Measurements from ENCODE around the gene RCAN1. TPM values are rescaled to one million over a fixed set of nuclear protein-coding genes. Genes with fewer than 3 reads are reported as not detected.
"Not testable (repeated sequence)": the region's sequence is repeated elsewhere in the genome, so short reads cannot be mapped to it uniquely, and the experiment has no call there.

Gene RCAN1
- total RNA-seq, 1 donor from 2014 or later, result 13.0 TPM

- DNase-seq (ENCODE audit: low read depth, low spot score), result no peak
- Mint-ChIP-seq H3K9me3 (peaks cover 7% of the 10 kb centered on the region), H3K4me1 (peaks cover 37% of the 10 kb centered on the region), H3K27me3 (ENCODE audit: low read depth) (no peaks in the 10 kb centered on the region), H3K36me3 (ENCODE audit: low read depth) (peaks cover 11% of the 10 kb centered on the region), H3K27ac (ENCODE audit: unreplicated experiment) (peak overlapping the region; percentile 50), H3K4me3 (no peak overlapping the region)
- no peak for TF ChIP-seq CTCF (conservative IDR thresholded peaks at IDR 0.05)
Observed at GRCh38 chr21:34557261-34557660, 57.7 kb downstream of the RCAN1 start.

- H3K27me3 Mint-ChIP-seq (ENCODE audit: low read depth), result not testable (repeated sequence)
Observed at GRCh38 chr21:34554670-34555069, 60.2 kb downstream of the RCAN1 start.

GRCh38 chr21:34554227-34554626 is 60.7 kb downstream of the RCAN1 start:
- no peak overlapping the region for H3K4me3 Mint-ChIP-seq
- TF ChIP-seq CTCF (conservative IDR thresholded peaks at IDR 0.05), result no peak
- no peaks in the 10 kb centered on the region for H3K27me3 Mint-ChIP-seq (ENCODE audit: low read depth)
- H3K4me1 Mint-ChIP-seq, result peaks cover 18% of the 10 kb centered on the region
- peaks cover 7% of the 10 kb centered on the region for H3K9me3 Mint-ChIP-seq
- peaks cover 11% of the 10 kb centered on the region for H3K36me3 Mint-ChIP-seq (ENCODE audit: low read depth)
- no peak for DNase-seq (ENCODE audit: low read depth, low spot score)
- H3K27ac Mint-ChIP-seq (ENCODE audit: unreplicated experiment), result no peak overlapping the region

More at GRCh38 chr21:34554670-34555069, 60.2 kb downstream of the RCAN1 start:
- peaks cover 11% of the 10 kb centered on the region for H3K36me3 Mint-ChIP-seq (ENCODE audit: low read depth)
- not testable (repeated sequence) for H3K9me3 Mint-ChIP-seq; DNase-seq (ENCODE audit: low read depth, low spot score); H3K4me3 Mint-ChIP-seq
- H3K27ac Mint-ChIP-seq (ENCODE audit: unreplicated experiment), result peak overlapping the region; percentile 21
- H3K4me1 Mint-ChIP-seq, result peaks cover 23% of the 10 kb centered on the region

- Mint-ChIP-seq H3K4me1 (peaks cover 10% of the 10 kb centered on the region), H3K9me3 (peaks cover 7% of the 10 kb centered on the region), H3K27ac (ENCODE audit: unreplicated experiment) (peak overlapping the region; percentile 45), H3K4me3 (no peak overlapping the region), H3K27me3 (ENCODE audit: low read depth) (no peaks in the 10 kb centered on the region), H3K36me3 (ENCODE audit: low read depth) (peaks cover 11% of the 10 kb centered on the region)
- no peak for TF ChIP-seq CTCF (conservative IDR thresholded peaks at IDR 0.05)
- DNase-seq (ENCODE audit: low read depth, low spot score), result no peak
Observed at GRCh38 chr21:34553151-34553952, 61.6 kb downstream of the RCAN1 start.

GRCh38 chr21:34552360-34553098 is 62.4 kb downstream of the RCAN1 start:
- no peak for TF ChIP-seq CTCF (conservative IDR thresholded peaks at IDR 0.05)
- Mint-ChIP-seq H3K27ac (ENCODE audit: unreplicated experiment) (peak overlapping the region; percentile 66), H3K4me1 (peaks cover 8% of the 10 kb centered on the region)

More at GRCh38 chr21:34552360-34553098, 62.4 kb downstream of the RCAN1 start:
- H3K27me3 Mint-ChIP-seq (ENCODE audit: low read depth), result no peaks in the 10 kb centered on the region
- H3K4me3 Mint-ChIP-seq, result no peak overlapping the region
- peaks cover 11% of the 10 kb centered on the region for H3K36me3 Mint-ChIP-seq (ENCODE audit: low read depth)
- H3K9me3 Mint-ChIP-seq, result peaks cover 7% of the 10 kb centered on the region
- DNase-seq (ENCODE audit: low read depth, low spot score), result no peak
